CD1c-positive myeloid dendritic cell (primary cell): ENCODE data around the gene PPP4R2.

Experiments
- DNase-seq: peaks from one replicate; pipeline ENCODE4 v3.0.0-alpha.2; 2016; ENCODE audit errors: extremely low spot score

PPP4R2 gene

DNA sequence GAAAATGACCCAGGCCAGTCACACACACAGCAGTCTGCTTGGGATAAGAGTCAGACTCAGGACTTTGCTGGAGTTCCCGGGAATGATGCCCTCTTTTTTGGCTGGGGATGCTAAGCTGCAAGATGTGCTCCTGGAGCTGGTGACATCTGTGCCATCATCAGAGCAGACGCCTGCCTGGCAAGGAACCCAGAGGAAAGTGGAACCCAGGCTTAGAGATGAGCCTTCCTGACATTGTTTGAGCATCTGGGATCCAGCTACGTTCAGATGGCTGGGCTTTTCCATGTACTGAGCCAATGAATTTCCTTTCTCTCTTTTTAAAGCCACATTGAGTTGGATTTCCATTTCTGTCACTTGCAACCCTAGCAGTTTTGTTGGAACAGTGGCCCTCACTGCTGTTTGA is 118.1 kb downstream of the PPP4R2 start:
- no peak for DNase-seq

- DNase-seq: no peak
Measured at GRCh38 chr3:73115806-73116205, 119.2 kb downstream of the PPP4R2 start.
